HG03460 (cell line): Measurements from ENCODE around the gene LRFN4.

Experiments used
- ATAC-seq: cut with Tn5 transposase; IDR thresholded peaks from one replicate; pipeline ENCODE4 v1.9.1; 2021; ENCODE audit not compliant: unreplicated experiment

LRFN4 gene

GRCh38 chr11:66887526-66887925, 30.7 kb downstream of the LRFN4 start:
- no peak for ATAC-seq

- ATAC-seq = no peak
Observed at GRCh38 chr11:66888282-66888681, 31.4 kb downstream of the LRFN4 start.

GRCh38 chr11:66889960-66890359, 33.1 kb downstream of the LRFN4 start:
- no peak for ATAC-seq

GRCh38 chr11:66891851-66892660, 35.2 kb downstream of the LRFN4 start:
- peak; percentile 95 for ATAC-seq

GRCh38 chr11:66892911-66893310, 36.0 kb downstream of the LRFN4 start:
- no peak for ATAC-seq

GRCh38 chr11:66894141-66894540, 37.3 kb downstream of the LRFN4 start:
- no peak for ATAC-seq

GRCh38 chr11:66901964-66902390, 45.1 kb downstream of the LRFN4 start:
- no peak for ATAC-seq

GRCh38 chr11:66902486-66903177, 45.8 kb downstream of the LRFN4 start:
- ATAC-seq = no peak

GRCh38 chr11:66904055-66904454, 47.2 kb downstream of the LRFN4 start:
- ATAC-seq = no peak

GRCh38 chr11:66904561-66904960, 47.7 kb downstream of the LRFN4 start:
- ATAC-seq = no peak

GRCh38 chr11:66904981-66905521, 48.2 kb downstream of the LRFN4 start:
- no peak for ATAC-seq

- no peak for ATAC-seq
Observed at GRCh38 chr11:66905631-66906030, 48.8 kb downstream of the LRFN4 start.

- ATAC-seq = no peak
Observed at GRCh38 chr11:66906061-66906733, 49.3 kb downstream of the LRFN4 start.

GRCh38 chr11:66907751-66908630, 51.1 kb downstream of the LRFN4 start:
- ATAC-seq = no peak

- ATAC-seq = no peak
Observed at GRCh38 chr11:66909181-66909580, 52.3 kb downstream of the LRFN4 start.

GRCh38 chr11:66910016-66910415, 53.2 kb downstream of the LRFN4 start:
- ATAC-seq = no peak
